ENCODE results near the gene F10. TPM values are rescaled to one million over a fixed set of nuclear protein-coding genes. Genes with fewer than 3 reads are reported as not detected.
"Not testable (repeated sequence)": the region's sequence is repeated elsewhere in the genome, so short reads cannot be mapped to it uniquely, and the experiment has no call there.

Gene F10
- polyA plus RNA-seq, 1 of the 3 experiments (the other 2 are of a cell fraction) = 12.5 TPM

GRCh38 chr13:113077953-113078901 is 44.4 kb upstream of the F10 start:
- CTCF ChIA-PET = no interaction called here
- Histone ChIP-seq H3F3A (replicated peaks; ENCODE audit: insufficient read depth) (no peaks in the 10 kb centered on the region), H3K9ac (no peak overlapping the region), H3K27me3 (ENCODE audit: insufficient read depth) (no peaks in the 10 kb centered on the region), H3K27ac (ENCODE audit: low read depth in 2 of 2, low read length in 1 of 2) (no peak overlapping the region), H3K4me3 (ENCODE audit: low read depth in 2 of 2, low read length in 1 of 2) (no peak overlapping the region), H4K20me1 (ENCODE audit: insufficient read depth) (no peaks in the 10 kb centered on the region), H3K4me1 (ENCODE audit: control insufficient read depth in 1 of 2, insufficient read depth in 2 of 2, low read depth in 1 of 2, low read length in 1 of 2) (peaks cover 0 to 4% of the 10 kb centered on the region in 2 experiments; a peak in 1 of 4 replicates), H3K9me2 (no peaks in the 10 kb centered on the region), H3K4me2 (no peak overlapping the region), H2AFZ (ENCODE audit: low read depth) (no peak overlapping the region), H3K36me3 (replicated peaks in 1 of 2; ENCODE audit: control insufficient read depth in 1 of 2, insufficient read depth in 2 of 2, low read length in 1 of 2) (no peaks in the 10 kb centered on the region), H3K79me2 (ENCODE audit: insufficient read depth) (no peaks in the 10 kb centered on the region), H3K9me3 (no peaks in the 10 kb centered on the region)
- 80% methylated on average over 29 of the region's 42 CpGs for WGBS (ENCODE audit: low lambda C conversion rate)
- POLR2A ChIA-PET = no interaction called here
- TF ChIP-seq USF2 (IDR thresholded peaks at IDR 0.05; ENCODE audit: borderline replicate concordance, low read depth, low read length) = no peak
- no peak for DNase-seq

- Histone ChIP-seq H3K36me3 (replicated peaks in 1 of 2; ENCODE audit: control insufficient read depth in 1 of 2, insufficient read depth in 2 of 2, low read length in 1 of 2) (no peaks in the 10 kb centered on the region), H3K27me3 (ENCODE audit: insufficient read depth) (no peaks in the 10 kb centered on the region), H3K4me2 (no peak overlapping the region), H3K9me3 (no peaks in the 10 kb centered on the region), H3K4me1 (ENCODE audit: control insufficient read depth in 1 of 2, insufficient read depth in 2 of 2, low read depth in 1 of 2, low read length in 1 of 2) (peaks cover 0 to 4% of the 10 kb centered on the region in 2 experiments; a peak in 1 of 4 replicates), H3F3A (replicated peaks; ENCODE audit: insufficient read depth) (no peaks in the 10 kb centered on the region), H3K9me2 (no peaks in the 10 kb centered on the region), H3K4me3 (ENCODE audit: low read depth in 2 of 2, low read length in 1 of 2) (no peak overlapping the region), H3K27ac (ENCODE audit: low read depth in 2 of 2, low read length in 1 of 2) (no peak overlapping the region), H4K20me1 (ENCODE audit: insufficient read depth) (no peaks in the 10 kb centered on the region), H2AFZ (ENCODE audit: low read depth) (no peak overlapping the region), H3K79me2 (ENCODE audit: insufficient read depth) (no peaks in the 10 kb centered on the region), H3K9ac (no peak overlapping the region)
- no peak for TF ChIP-seq MAX (IDR thresholded peaks at IDR 0.05; ENCODE audit: low read depth)
- no peak for TF ChIP-seq MEF2A (IDR thresholded peaks at IDR 0.05; ENCODE audit: borderline replicate concordance, low read depth)
- no peak for TF ChIP-seq USF2 (IDR thresholded peaks at IDR 0.05; ENCODE audit: borderline replicate concordance, low read depth, low read length)
- no peak for TF ChIP-seq GATA2 (CRISPR knock-in tag; IDR thresholded peaks at IDR 0.05)
- WGBS (ENCODE audit: low lambda C conversion rate) = 56% methylated on average over 20 of the region's 27 CpGs
- ChIA-PET CTCF (no interaction called here), POLR2A (no interaction called here)
- DNase-seq = no peak
Observed at GRCh38 chr13:113078902-113079780, 43.5 kb upstream of the F10 start.

GRCh38 chr13:113079781-113080080 is 42.9 kb upstream of the F10 start:
- H3K27ac ChIP-seq (ENCODE audit: low read depth in 2 of 2, low read length in 1 of 2); H3F3A ChIP-seq (replicated peaks; ENCODE audit: insufficient read depth); H3K36me3 ChIP-seq (replicated peaks in 1 of 2; ENCODE audit: control insufficient read depth in 1 of 2, insufficient read depth in 2 of 2, low read length in 1 of 2); H3K79me2 ChIP-seq (ENCODE audit: insufficient read depth); H4K20me1 ChIP-seq (ENCODE audit: insufficient read depth); H3K9me3 ChIP-seq; H2AFZ ChIP-seq (ENCODE audit: low read depth); H3K9me2 ChIP-seq; H3K27me3 ChIP-seq (ENCODE audit: insufficient read depth); DNase-seq; POLR2A ChIA-PET; H3K9ac ChIP-seq; H3K4me1 ChIP-seq (ENCODE audit: control insufficient read depth in 1 of 2, insufficient read depth in 2 of 2, low read depth in 1 of 2, low read length in 1 of 2); H3K4me3 ChIP-seq (ENCODE audit: low read depth in 2 of 2, low read length in 1 of 2); H3K4me2 ChIP-seq: not testable (repeated sequence)
- CTCF ChIA-PET = interaction anchor here (1.1 kb wide), 1 partner anchor 21 kb away, joined by 3 read pairs; no protein-coding TSS in a partner anchor
- 46% methylated on average over 7 of the region's 9 CpGs for WGBS (ENCODE audit: low lambda C conversion rate)
